Esophagus squamous epithelium (tissue), 5 donors: ENCODE results near the gene CDC42BPB. TPM values are rescaled to one million over a fixed set of nuclear protein-coding genes. Genes with fewer than 3 reads are reported as not detected.

Experiments used
- DNase-seq: peaks from one replicate; lab custom pipeline; 2025; lab: John Stamatoyannopoulos, UW
- H3K27ac ChIP-seq, 4 donors: fragments of 200-600 bp; sonication (generic); one replicate each; pipeline ENCODE4 v1.5.1; 2016 to 2019; ENCODE audit warnings: mild to moderate bottlenecking in 1 of 4
- H3K27me3 ChIP-seq, 4 donors: fragments of 200-600 bp; sonication (generic); 1 replicate in 3 of 4; 2 replicates in 1 of 4; pipeline versions ENCODE4 v1.5.1 to v1.6.0; 2017 to 2021; ENCODE audit warnings: antibody characterized with exemption in 1 of 4
- H3K36me3 ChIP-seq, 3 donors: fragments of 200-600 bp; sonication (generic); one replicate each; pipeline ENCODE4 v1.5.1; 2016 to 2019
- H3K4me1 ChIP-seq, 3 donors: fragments of 200-600 bp; sonication (generic); one replicate each; pipeline ENCODE4 v1.5.1; 2017 to 2019
- H3K4me3 ChIP-seq, 4 donors: fragments of 200-600 bp; sonication (generic); 1 replicate in 3 of 4; 2 replicates in 1 of 4; pipeline ENCODE4 v1.5.1; 2016 to 2019; ENCODE audit warnings: mild to moderate bottlenecking in 2 of 4, moderate library complexity in 1 of 4
- H3K9me3 ChIP-seq, 3 donors: fragments of 200-600 bp; sonication (generic); one replicate each; pipeline ENCODE4 v1.5.1; 2016 to 2019
- CTCF ChIP-seq, 6 experiments: fragments of 450-650 bp in 4 of 6; fragments of 200-600 bp in 2 of 6; sonication (generic) in 2 of 6; IDR thresholded peaks; one replicate each; pipeline ENCODE4 v1.5.1; 2016 to 2019; ENCODE audit warnings: antibody characterized with exemption in 6 of 6, mild to moderate bottlenecking in 4 of 6, moderate library complexity in 4 of 6
- POLR2A ChIP-seq, 4 donors: fragments of 450-650 bp; IDR thresholded peaks; one replicate each; pipeline ENCODE4 v1.6.1; 2017; ENCODE audit warnings: antibody characterized with exemption in 4 of 4, mild to moderate bottlenecking in 4 of 4, moderate library complexity in 3 of 4
- WGBS, 2 donors: methylation state at CpG; one replicate each; pipeline ENCODE4 v1.1.5; 2018; 5-methylcytosine and 5-hydroxymethylcytosine counted together
- intact Hi-C: fragments of 100-400 bp; cut with DNase I; formaldehyde crosslinking; loops from one replicate; pipeline ENCODE4 v1.15.0; 2022
- total RNA-seq, 4 donors: library from RNA; depleted of rRNA; stranded (reverse); fragments of >200 nt; gene quantifications; one replicate each; pipeline ENCODE4 v1.1.0, GENCODE V29; 2016
- donor health status: DM: yes; HTN: yes; CAD: no.

Gene CDC42BPB
- total RNA-seq, 4 donors from 2014 or later: 43.7 to 98.2 (median 81.2) TPM

DNA sequence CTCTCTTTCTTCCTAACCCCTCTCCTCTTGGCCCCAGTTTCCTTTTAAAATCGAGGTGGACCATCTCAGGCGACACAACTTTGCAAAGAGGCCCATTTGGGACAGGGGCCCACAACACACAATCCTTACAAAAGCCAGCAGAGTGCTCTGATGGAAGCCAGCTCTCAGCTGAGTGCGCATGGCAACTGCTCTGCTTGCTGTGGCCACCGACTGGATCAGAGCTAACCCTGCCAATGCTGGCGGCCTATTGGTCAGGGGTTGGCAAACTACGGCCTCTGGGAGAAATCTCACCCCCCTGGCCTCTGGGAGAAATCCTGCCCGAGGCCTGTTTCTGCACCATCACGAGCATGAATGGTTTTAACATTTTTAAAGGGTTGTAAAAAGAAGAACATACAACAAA, 79.9 kb downstream of the CDC42BPB start:
- intact Hi-C loops: no loop called here
- no peak overlapping the region for H3K4me3 ChIP-seq
- H3K36me3 ChIP-seq: peaks cover 9 to 99% (median 24%) of the 10 kb centered on the region in 3 donors
- no peaks in the 10 kb centered on the region for H3K27me3 ChIP-seq
- no peak overlapping the region for H3K27ac ChIP-seq
- 73 to 77% methylated on average over 4 to 6 of the region's 8 CpGs for WGBS, 2 donors
- DNase-seq: no peak
- no peaks in the 10 kb centered on the region for H3K9me3 ChIP-seq
- no peaks in the 10 kb centered on the region for H3K4me1 ChIP-seq
- TF ChIP-seq CTCF (IDR thresholded peaks at IDR 0.05) (no peak), POLR2A (IDR thresholded peaks at IDR 0.05) (no peak)

- DNase-seq: no peak
- 84 to 89% methylated on average over 13 to 17 of the region's 17 CpGs for WGBS, 2 donors
- Histone ChIP-seq H3K36me3 (peaks cover 9 to 98% (median 39%) of the 10 kb centered on the region in 3 donors), H3K4me1 (no peaks in the 10 kb centered on the region), H3K4me3 (no peak overlapping the region), H3K27me3 (no peaks in the 10 kb centered on the region), H3K9me3 (no peaks in the 10 kb centered on the region), H3K27ac (no peak overlapping the region)
- no peak for TF ChIP-seq POLR2A (IDR thresholded peaks at IDR 0.05)
- no peak for TF ChIP-seq CTCF (IDR thresholded peaks at IDR 0.05)
- intact Hi-C loops: no loop called here
Observed at GRCh38 chr14:102975662-102976061, 81.7 kb downstream of the CDC42BPB start.

DNA sequence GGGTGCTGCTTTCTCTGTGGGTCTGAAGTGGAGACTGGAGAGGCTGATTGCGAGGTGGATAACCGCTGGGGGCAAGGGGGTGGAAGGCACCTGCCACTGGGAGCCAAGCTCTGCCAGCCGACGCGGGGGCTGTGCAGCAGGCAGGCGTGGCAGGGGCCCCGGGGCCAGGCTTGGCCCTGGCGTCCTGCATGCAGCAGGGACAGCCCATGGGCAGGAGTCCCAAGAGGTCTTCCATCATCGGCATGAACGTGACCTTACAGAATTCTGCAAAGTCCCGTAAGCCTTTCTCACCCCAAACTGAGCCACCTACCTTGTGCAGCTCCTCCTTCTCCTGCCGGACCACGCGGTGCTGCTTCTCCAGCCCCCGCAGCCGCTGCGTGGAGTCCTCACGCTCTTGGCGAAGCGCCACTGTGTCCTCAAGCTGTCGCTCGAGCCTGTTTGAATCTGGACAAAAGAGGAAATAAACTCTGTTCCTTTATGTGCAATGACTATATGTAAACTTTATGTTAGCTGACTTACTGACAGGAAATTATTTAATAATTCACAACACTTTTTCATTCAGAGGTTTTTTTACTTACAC, 83.6 kb downstream of the CDC42BPB start:
- H3K9me3 ChIP-seq: no peaks in the 10 kb centered on the region
- H3K4me3 ChIP-seq: no peak overlapping the region
- peaks cover 21 to 98% (median 51%) of the 10 kb centered on the region in 3 donors for H3K36me3 ChIP-seq
- DNase-seq: no peak
- WGBS, 2 donors: 39 to 70% methylated on average over 11 to 13 of the region's 22 CpGs
- intact Hi-C loops: no loop called here
- TF ChIP-seq CTCF (IDR thresholded peaks at IDR 0.05) (no peak), POLR2A (IDR thresholded peaks at IDR 0.05) (no peak)
- H3K4me1 ChIP-seq: no peaks in the 10 kb centered on the region
- no peak overlapping the region for H3K27ac ChIP-seq
- no peaks in the 10 kb centered on the region for H3K27me3 ChIP-seq

GRCh38 chr14:102971836-102972606, 85.3 kb downstream of the CDC42BPB start:
- Histone ChIP-seq H3K27ac (no peak overlapping the region), H3K9me3 (no peaks in the 10 kb centered on the region), H3K4me3 (no peak overlapping the region), H3K36me3 (peaks cover 25 to 98% (median 46%) of the 10 kb centered on the region in 3 donors), H3K4me1 (no peaks in the 10 kb centered on the region), H3K27me3 (no peaks in the 10 kb centered on the region)
- TF ChIP-seq POLR2A (IDR thresholded peaks at IDR 0.05) (no peak), CTCF (IDR thresholded peaks at IDR 0.05) (no peak)
- DNase-seq: no peak
- WGBS, 2 donors: 93 to 96% methylated on average over 19 of the region's 25 CpGs
- intact Hi-C loops: no loop called here

DNA sequence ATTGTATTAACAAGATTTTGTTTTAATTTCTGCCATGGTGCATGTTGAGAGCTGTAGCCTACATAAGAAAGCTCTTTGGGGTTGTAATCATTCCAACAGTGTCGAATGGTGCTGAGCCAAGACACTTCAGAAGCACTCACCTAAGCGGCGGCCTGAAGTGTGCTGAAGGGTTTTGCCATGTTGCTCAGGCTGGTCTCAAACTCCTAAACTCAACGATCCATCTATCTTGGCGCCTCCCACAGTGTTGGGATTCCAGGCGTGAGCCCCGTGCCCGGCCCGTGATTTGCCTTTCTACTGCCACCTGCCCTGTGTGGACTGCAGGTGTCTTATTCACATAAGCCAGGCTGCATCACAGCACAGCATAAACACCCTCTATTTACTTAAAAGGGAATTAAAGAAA, 86.0 kb downstream of the CDC42BPB start:
- intact Hi-C loops: no loop called here
- H3K27ac ChIP-seq: no peak overlapping the region
- no peaks in the 10 kb centered on the region for H3K9me3 ChIP-seq
- H3K4me3 ChIP-seq: no peak overlapping the region
- no peaks in the 10 kb centered on the region for H3K27me3 ChIP-seq
- peaks cover 32 to 98% (median 51%) of the 10 kb centered on the region in 3 donors for H3K36me3 ChIP-seq
- TF ChIP-seq POLR2A (IDR thresholded peaks at IDR 0.05): no peak
- no peak for TF ChIP-seq CTCF (IDR thresholded peaks at IDR 0.05)
- 91 to 99% methylated on average over 8 of the region's 9 CpGs for WGBS, 2 donors
- H3K4me1 ChIP-seq: no peaks in the 10 kb centered on the region
- no peak for DNase-seq
